Calu3 (cell line): ENCODE data around the gene DDAH2. TPM values are rescaled to one million over a fixed set of nuclear protein-coding genes. Genes with fewer than 3 reads are reported as not detected.

ENCODE experiments used
- BruUV-seq: library from RNA; stranded (reverse); fragments of 400-500 nt; replicated peaks from 2 replicates; lab custom pipeline; 2021; lab: Mats Ljungman, UMichigan
- CTCF ChIA-PET: fragments of 300-600 bp; sonication (Branson Sonifier 250); formaldehyde crosslinking; loops from one replicate; lab custom pipeline; 2022; ENCODE audit warnings: antibody characterized with exemption; lab: Charles Lee
- DNase-seq: peaks from one replicate; pipeline ENCODE4 v3.0.0; 2022
- H3K27ac Mint-ChIP-seq: one replicate; pipeline ENCODE4 v1.8.0; 2022; ENCODE audit warnings: mixed read lengths; ENCODE audit not compliant: unreplicated experiment
- H3K27me3 Mint-ChIP-seq: one replicate; pipeline ENCODE4 v1.8.0; 2022; ENCODE audit warnings: mixed read lengths; ENCODE audit not compliant: unreplicated experiment
- H3K36me3 Mint-ChIP-seq: one replicate; pipeline ENCODE4 v1.8.0; 2022; ENCODE audit warnings: mild to moderate bottlenecking, moderate library complexity, mixed read lengths; ENCODE audit not compliant: insufficient read depth, unreplicated experiment
- H3K4me1 Mint-ChIP-seq: one replicate; pipeline ENCODE4 v1.8.0; 2022; ENCODE audit warnings: mild to moderate bottlenecking, low read depth, mixed read lengths; ENCODE audit not compliant: unreplicated experiment
- H3K4me3 Mint-ChIP-seq: one replicate; pipeline ENCODE4 v1.8.0; 2022; ENCODE audit warnings: mild to moderate bottlenecking, low read depth, moderate library complexity, mixed read lengths; ENCODE audit not compliant: unreplicated experiment
- H3K9me3 Mint-ChIP-seq: one replicate; pipeline ENCODE4 v1.8.0; 2022; ENCODE audit warnings: low read depth, mixed read lengths; ENCODE audit not compliant: unreplicated experiment
- intact Hi-C: fragments of 100-400 bp; cut with micrococcal nuclease; formaldehyde crosslinking; loops from one replicate; pipeline ENCODE4 v1.10.0; 2022; ENCODE audit not compliant: unreplicated experiment
- total RNA-seq: library from RNA; stranded (reverse); gene quantifications from 2 replicates; pipeline ENCODE4 v1.2.3, GENCODE V29; 2022
- TF ChIP-seq, protein P1 (sequence below): fragments of 200-600 bp; IDR thresholded peaks from one replicate; pipeline ENCODE4 v1.8.0; 2022; ENCODE audit warnings: antibody characterized with exemption; ENCODE audit not compliant: unreplicated experiment

Gene DDAH2
- total RNA-seq, 1 experiment from 2014 or later: 81.4 TPM

DNA sequence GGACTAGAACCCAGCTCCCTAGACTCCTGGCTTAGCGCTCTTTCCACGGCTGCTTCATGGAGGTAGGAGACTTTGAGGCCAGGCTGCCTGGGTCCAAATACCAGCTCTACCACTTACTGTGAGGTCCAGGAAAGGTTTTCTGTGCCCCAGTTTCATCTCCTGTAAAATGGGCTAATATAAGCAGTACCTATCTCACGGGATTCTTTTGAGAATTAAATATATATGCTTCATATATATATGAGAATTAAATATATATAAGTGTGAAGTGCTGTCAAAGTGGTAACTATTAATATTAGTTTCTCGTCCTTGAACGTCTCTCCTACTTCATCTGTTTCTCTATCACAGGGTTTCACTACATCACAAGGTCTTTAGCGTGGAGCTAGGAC lies 38.0 kb downstream of the DDAH2 start:
- no peak overlapping the region for H3K27ac Mint-ChIP-seq
- TF ChIP-seq, protein P1, sequence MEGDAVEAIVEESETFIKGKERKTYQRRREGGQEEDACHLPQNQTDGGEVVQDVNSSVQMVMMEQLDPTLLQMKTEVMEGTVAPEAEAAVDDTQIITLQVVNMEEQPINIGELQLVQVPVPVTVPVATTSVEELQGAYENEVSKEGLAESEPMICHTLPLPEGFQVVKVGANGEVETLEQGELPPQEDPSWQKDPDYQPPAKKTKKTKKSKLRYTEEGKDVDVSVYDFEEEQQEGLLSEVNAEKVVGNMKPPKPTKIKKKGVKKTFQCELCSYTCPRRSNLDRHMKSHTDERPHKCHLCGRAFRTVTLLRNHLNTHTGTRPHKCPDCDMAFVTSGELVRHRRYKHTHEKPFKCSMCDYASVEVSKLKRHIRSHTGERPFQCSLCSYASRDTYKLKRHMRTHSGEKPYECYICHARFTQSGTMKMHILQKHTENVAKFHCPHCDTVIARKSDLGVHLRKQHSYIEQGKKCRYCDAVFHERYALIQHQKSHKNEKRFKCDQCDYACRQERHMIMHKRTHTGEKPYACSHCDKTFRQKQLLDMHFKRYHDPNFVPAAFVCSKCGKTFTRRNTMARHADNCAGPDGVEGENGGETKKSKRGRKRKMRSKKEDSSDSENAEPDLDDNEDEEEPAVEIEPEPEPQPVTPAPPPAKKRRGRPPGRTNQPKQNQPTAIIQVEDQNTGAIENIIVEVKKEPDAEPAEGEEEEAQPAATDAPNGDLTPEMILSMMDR: no peak
- BruUV-seq: no TSS peak
- CTCF ChIA-PET: interaction anchor here (0.6 to 2.6 kb wide), 6 partner anchors 10 to 249 kb away, joined by 3 to 14 read pairs (median 8); partner anchors contain the start of genes LY6G5C and MSH5
- H3K36me3 Mint-ChIP-seq: peaks cover 51% of the 10 kb centered on the region
- peaks cover 16% of the 10 kb centered on the region for H3K4me1 Mint-ChIP-seq
- H3K27me3 Mint-ChIP-seq: no peaks in the 10 kb centered on the region
- H3K9me3 Mint-ChIP-seq: no peaks in the 10 kb centered on the region
- intact Hi-C loops: no loop called here
- H3K4me3 Mint-ChIP-seq: no peak overlapping the region
- no peak for DNase-seq

DNA sequence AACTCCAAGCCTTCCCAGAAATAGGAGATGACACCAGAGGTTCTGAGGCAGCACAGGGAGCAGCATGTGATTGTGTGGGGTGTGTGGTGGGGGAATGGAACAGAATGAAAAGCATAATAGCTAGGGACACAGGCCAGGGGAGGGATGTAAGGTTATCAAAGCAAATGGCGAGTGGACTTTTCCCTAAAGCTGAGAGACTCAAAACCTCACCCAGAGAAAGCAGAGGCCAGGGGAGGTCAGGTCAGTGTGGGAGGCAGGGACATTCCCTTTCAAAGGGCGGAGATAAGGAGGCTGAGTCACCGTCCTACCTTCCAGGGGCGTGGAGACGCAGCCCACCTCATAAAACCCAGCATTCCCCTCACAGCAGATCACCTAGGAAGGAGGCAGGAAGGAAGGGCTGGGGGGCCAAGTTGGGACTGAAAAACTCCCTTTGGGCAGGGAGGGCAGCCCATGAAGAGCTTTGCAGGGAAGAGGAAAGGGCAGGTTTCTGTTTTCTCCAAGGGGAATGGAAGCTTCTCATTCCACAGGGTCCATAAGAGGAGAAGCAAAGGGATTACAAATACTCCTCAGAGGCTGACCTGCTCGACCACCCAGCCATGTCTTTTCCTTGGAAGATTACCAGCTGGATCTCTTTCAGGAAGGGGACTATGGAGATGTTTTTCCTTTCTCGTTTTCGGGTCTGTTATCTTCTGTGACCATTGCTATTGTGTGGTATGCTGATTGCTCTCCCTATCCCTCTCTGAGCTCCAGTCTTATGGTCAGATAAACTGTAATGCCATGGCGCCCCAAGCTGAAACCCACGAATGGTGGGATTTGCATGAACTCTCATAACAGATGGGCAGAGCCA lies 38.6 kb downstream of the DDAH2 start:
- peak; percentile 27 for DNase-seq
- peaks cover 49% of the 10 kb centered on the region for H3K36me3 Mint-ChIP-seq
- no peak overlapping the region for H3K4me3 Mint-ChIP-seq
- intact Hi-C loops: no loop called here
- H3K27me3 Mint-ChIP-seq: no peaks in the 10 kb centered on the region
- peaks cover 16% of the 10 kb centered on the region for H3K4me1 Mint-ChIP-seq
- no peak overlapping the region for H3K27ac Mint-ChIP-seq
- CTCF ChIA-PET: interaction anchor here (0.6 to 2.6 kb wide), 10 partner anchors 9 to 249 kb away, joined by 3 to 14 read pairs (median 4); partner anchors contain the start of genes LY6G5C and MSH5
- no peaks in the 10 kb centered on the region for H3K9me3 Mint-ChIP-seq
- BruUV-seq: no TSS peak
- TF ChIP-seq, protein P1: no peak

DNA sequence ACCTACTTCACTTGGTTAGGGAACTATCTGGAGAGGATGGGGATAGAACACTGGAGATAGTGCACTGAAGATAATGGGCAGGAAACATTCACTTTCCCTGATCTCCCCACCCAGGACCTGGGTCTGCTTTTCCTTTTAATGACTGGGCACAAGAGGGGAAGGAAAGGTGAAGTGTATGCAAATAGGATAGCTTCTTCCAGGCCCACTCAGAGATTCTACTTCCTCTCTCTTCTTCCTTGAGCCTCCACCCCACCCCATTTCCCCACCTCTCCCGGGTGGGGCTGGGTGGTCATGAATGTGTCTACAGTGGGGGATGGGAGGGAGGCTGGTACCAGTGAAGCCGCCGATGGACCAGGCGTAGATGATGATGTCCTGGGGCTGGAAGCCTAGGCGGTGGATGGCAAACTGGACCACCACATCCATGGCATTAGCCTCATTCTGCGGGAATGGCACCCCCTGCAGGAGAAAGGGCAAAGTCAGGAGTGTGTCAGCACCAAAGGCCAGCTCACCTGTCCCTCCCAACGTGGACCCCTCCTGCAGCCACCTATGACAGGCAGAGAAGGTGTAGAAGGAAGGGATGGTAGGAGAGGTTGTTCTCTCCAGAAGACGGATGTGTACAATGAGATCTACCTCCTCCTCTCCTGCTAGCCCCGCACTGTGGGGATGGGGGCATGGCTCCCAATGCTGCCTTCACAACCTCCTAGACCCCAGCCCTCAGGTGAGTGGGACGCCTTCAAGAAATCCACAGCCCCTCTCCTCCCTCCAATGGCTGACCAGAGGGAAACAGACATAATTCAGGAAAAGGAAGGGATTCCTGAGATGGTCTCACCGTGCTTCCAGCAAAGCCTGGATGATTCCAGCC lies 39.6 kb downstream of the DDAH2 start:
- H3K27ac Mint-ChIP-seq: no peak overlapping the region
- BruUV-seq: no TSS peak
- H3K9me3 Mint-ChIP-seq: no peaks in the 10 kb centered on the region
- intact Hi-C loops: no loop called here
- H3K4me1 Mint-ChIP-seq: peaks cover 16% of the 10 kb centered on the region
- CTCF ChIA-PET: interaction anchor here (1.0 to 2.6 kb wide), 7 partner anchors 8 to 86 kb away, joined by 3 to 8 read pairs (median 4); partner anchors contain the start of genes LY6G5C and MSH5
- peaks cover 46% of the 10 kb centered on the region for H3K36me3 Mint-ChIP-seq
- no peak overlapping the region for H3K4me3 Mint-ChIP-seq
- peak; percentile 43 for DNase-seq
- no peaks in the 10 kb centered on the region for H3K27me3 Mint-ChIP-seq
- TF ChIP-seq, protein P1: peak; percentile 44

DNA sequence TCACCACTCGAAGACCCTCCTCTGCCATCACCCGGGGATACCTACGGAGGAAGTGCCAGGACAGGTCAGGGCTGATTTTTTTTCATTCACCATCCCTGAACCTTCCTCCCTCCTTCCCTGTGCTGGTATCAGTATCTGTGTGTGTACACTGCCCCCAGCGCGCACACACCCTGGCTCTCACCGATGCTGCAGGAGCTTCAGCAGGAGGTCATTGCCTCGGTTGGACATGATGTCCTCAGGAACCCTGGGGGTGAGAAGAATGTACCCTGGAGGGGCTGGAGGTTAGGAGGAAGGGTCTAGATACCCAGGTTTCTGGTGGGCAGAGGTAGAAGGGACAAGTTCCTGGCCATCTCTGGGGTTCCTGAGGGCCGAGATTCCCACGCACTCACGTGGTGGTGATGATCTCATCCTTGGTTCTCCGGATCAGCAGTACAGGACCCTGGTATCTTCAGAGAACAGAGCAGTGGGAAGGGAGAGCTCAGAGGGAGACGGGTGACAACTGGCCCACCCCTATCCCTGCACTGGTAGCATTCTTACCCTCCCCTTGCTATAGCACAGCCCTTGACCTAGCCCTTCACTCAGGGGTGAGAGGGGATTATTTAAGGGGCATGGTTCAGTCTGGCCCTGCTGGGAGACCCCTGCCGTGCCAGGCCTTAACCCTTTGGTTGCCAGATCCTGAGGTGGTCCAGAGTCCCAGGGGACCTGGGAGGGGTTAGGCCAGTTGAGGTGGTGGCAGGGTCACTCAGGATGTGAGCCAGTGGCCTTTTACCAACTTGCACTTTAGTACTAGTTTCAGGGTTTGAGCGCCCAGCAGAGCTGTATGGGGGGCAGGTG lies 41.0 kb downstream of the DDAH2 start:
- Mint-ChIP-seq H3K4me1 (peaks cover 22% of the 10 kb centered on the region), H3K27ac (no peak overlapping the region), H3K9me3 (no peaks in the 10 kb centered on the region), H3K36me3 (peaks cover 45% of the 10 kb centered on the region), H3K4me3 (no peak overlapping the region), H3K27me3 (no peaks in the 10 kb centered on the region)
- CTCF ChIA-PET: no interaction called here
- no TSS peak for BruUV-seq
- intact Hi-C loops: no loop called here
- DNase-seq: no peak
- TF ChIP-seq, protein P1: no peak
